Osteocyte (in vitro differentiated cells): ENCODE data around the gene RNF43. TPM values are rescaled to one million over a fixed set of nuclear protein-coding genes. Genes with fewer than 3 reads are reported as not detected.
A peak's percentile ranks its signal among the peaks of the same experiment; 100 is the strongest.

Experiments used
- DNase-seq: peaks from one replicate; pipeline ENCODE4 v3.0.0; 2021; ENCODE audit warnings: mixed read lengths; ENCODE audit not compliant: unreplicated experiment; ENCODE audit errors: extremely low spot score
- H3K27ac Mint-ChIP-seq: one replicate; pipeline ENCODE4 v1.8.0; 2021; ENCODE audit warnings: mild to moderate bottlenecking, mixed read lengths; ENCODE audit not compliant: unreplicated experiment
- H3K27me3 Mint-ChIP-seq: one replicate; pipeline ENCODE4 v1.8.0; 2021; ENCODE audit warnings: mixed read lengths; ENCODE audit not compliant: unreplicated experiment
- H3K36me3 Mint-ChIP-seq: one replicate; pipeline ENCODE4 v1.8.0; 2021; ENCODE audit warnings: mixed read lengths; ENCODE audit not compliant: unreplicated experiment
- H3K4me1 Mint-ChIP-seq: one replicate; pipeline ENCODE4 v1.8.0; 2021; ENCODE audit warnings: mixed read lengths; ENCODE audit not compliant: unreplicated experiment
- H3K4me3 Mint-ChIP-seq: one replicate; pipeline ENCODE4 v1.8.0; 2021; ENCODE audit warnings: mild to moderate bottlenecking, moderate library complexity, mixed read lengths; ENCODE audit not compliant: unreplicated experiment
- H3K9me3 Mint-ChIP-seq: one replicate; pipeline ENCODE4 v1.8.0; 2021; ENCODE audit warnings: mixed read lengths; ENCODE audit not compliant: unreplicated experiment
- total RNA-seq: library from RNA; stranded (reverse); gene quantifications from 2 replicates; pipeline ENCODE4 v1.2.1, GENCODE V29; 2021
- TF ChIP-seq, protein P1 (sequence below): fragments of 200-600 bp; sonication (generic); IDR thresholded peaks from 2 replicates; pipeline ENCODE4 v1.5.0; 2021; ENCODE audit warnings: antibody characterized with exemption, mild to moderate bottlenecking, moderate library complexity

RNF43 gene
- total RNA-seq, 1 donor from 2014 or later, result not detected

- Mint-ChIP-seq H3K27me3 (peaks cover 3% of the 10 kb centered on the region), H3K9me3 (no peaks in the 10 kb centered on the region), H3K4me1 (no peaks in the 10 kb centered on the region), H3K36me3 (no peaks in the 10 kb centered on the region), H3K4me3 (no peak overlapping the region), H3K27ac (no peak overlapping the region)
- TF ChIP-seq, protein P1, sequence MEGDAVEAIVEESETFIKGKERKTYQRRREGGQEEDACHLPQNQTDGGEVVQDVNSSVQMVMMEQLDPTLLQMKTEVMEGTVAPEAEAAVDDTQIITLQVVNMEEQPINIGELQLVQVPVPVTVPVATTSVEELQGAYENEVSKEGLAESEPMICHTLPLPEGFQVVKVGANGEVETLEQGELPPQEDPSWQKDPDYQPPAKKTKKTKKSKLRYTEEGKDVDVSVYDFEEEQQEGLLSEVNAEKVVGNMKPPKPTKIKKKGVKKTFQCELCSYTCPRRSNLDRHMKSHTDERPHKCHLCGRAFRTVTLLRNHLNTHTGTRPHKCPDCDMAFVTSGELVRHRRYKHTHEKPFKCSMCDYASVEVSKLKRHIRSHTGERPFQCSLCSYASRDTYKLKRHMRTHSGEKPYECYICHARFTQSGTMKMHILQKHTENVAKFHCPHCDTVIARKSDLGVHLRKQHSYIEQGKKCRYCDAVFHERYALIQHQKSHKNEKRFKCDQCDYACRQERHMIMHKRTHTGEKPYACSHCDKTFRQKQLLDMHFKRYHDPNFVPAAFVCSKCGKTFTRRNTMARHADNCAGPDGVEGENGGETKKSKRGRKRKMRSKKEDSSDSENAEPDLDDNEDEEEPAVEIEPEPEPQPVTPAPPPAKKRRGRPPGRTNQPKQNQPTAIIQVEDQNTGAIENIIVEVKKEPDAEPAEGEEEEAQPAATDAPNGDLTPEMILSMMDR, result no peak
- DNase-seq, result no peak
These were observed 41.5 kb downstream of the RNF43 start for GRCh38 chr17:58375811-58376210.

DNA sequence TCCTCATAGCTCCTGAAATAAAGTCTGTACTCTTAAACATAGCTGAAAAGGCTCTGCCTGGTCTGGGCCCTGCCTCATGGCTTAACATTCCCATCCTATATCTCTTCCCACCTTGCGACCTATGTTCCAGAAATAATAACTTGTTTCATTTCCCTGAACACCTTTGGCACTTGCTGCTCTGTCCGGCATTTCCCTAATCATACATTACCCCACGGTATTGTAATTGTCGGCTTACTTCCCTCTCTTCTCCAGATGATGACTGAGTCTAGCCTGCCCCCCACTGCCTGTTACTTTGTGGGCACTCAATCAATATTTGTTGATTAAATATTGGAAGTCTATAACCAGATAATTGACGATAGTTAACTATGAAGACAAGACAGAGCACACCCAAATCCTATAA is 42.1 kb downstream of the RNF43 start:
- DNase-seq, result peak; percentile 19
- no peaks in the 10 kb centered on the region for H3K36me3 Mint-ChIP-seq
- peaks cover 3% of the 10 kb centered on the region for H3K27me3 Mint-ChIP-seq
- TF ChIP-seq, protein P1, result no peak
- no peaks in the 10 kb centered on the region for H3K4me1 Mint-ChIP-seq
- H3K4me3 Mint-ChIP-seq, result no peak overlapping the region
- H3K9me3 Mint-ChIP-seq, result no peaks in the 10 kb centered on the region
- H3K27ac Mint-ChIP-seq, result no peak overlapping the region

DNA sequence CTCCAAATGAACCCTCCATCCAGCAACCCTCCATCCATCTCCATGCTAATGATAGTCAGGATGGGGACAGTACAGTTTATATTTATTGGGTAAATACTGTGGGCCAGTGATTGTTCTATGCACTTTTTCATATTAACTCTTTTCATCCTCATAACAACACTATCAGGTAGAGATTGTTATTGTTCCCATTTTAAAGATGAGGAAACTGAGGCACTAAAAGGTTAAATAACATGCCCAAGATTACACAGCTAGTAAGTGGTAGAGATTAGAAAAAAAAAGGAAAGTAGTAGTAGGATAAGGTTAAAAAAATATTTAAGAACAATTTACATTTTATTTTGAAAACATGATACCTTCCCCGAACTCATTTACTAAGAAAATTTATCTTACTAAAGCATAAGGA is 43.4 kb downstream of the RNF43 start:
- Mint-ChIP-seq H3K4me3 (no peak overlapping the region), H3K36me3 (no peaks in the 10 kb centered on the region), H3K27me3 (peaks cover 7% of the 10 kb centered on the region), H3K4me1 (no peaks in the 10 kb centered on the region), H3K9me3 (no peaks in the 10 kb centered on the region), H3K27ac (no peak overlapping the region)
- no peak for DNase-seq
- TF ChIP-seq, protein P1, result no peak

DNA sequence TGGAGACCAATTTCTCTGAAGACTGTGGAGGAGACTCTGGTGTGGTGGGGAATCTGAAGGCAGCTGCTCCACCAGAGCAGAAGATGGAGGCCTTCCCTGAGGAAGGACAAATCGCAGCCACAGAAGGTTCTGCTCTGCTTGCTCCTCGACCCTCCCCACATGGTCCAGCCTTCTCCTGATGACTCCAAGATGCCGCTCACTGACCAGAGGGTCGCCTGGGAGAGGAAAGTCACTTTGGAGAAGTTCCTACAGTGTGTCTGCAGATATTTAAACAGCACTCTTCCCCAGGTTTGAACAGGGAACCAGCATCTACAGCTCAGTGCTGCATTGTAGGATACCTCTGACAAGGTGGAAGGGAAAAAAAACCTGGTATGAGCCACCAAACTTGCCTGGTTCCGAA is 44.3 kb downstream of the RNF43 start:
- Mint-ChIP-seq H3K4me3 (no peak overlapping the region), H3K27me3 (peaks cover 7% of the 10 kb centered on the region), H3K27ac (no peak overlapping the region), H3K9me3 (no peaks in the 10 kb centered on the region), H3K4me1 (no peaks in the 10 kb centered on the region), H3K36me3 (no peaks in the 10 kb centered on the region)
- no peak for DNase-seq
- TF ChIP-seq, protein P1, result no peak

- Mint-ChIP-seq H3K9me3 (no peaks in the 10 kb centered on the region), H3K27ac (no peak overlapping the region), H3K27me3 (peaks cover 4% of the 10 kb centered on the region), H3K36me3 (no peaks in the 10 kb centered on the region), H3K4me1 (no peaks in the 10 kb centered on the region), H3K4me3 (no peak overlapping the region)
- TF ChIP-seq, protein P1, result no peak
- DNase-seq, result no peak
These were observed 45.9 kb downstream of the RNF43 start for GRCh38 chr17:58371300-58371950.
